HCT116 (cell line): ENCODE data around the gene DLD. TPM values are rescaled to one million over a fixed set of nuclear protein-coding genes. Genes with fewer than 3 reads are reported as not detected.

ENCODE experiments used
- ATAC-seq: fragments of 200-7000 bp; cut with Tn5 transposase; 2 replicates; pipeline ENCODE4 v1.9.1; 2020; ENCODE audit warnings: mild to moderate bottlenecking, moderate library complexity
- BruUV-seq: library from RNA; stranded (reverse); fragments of 400-500 nt; replicated peaks from 2 replicates; lab custom pipeline; 2021; lab: Mats Ljungman, UMichigan
- CTCF ChIA-PET: fragments of 300-600 bp; sonication (Branson Sonifier 250); formaldehyde crosslinking; loops from one replicate; lab custom pipeline; 2021; ENCODE audit warnings: antibody characterized with exemption; lab: Charles Lee
- POLR2A ChIA-PET: fragments of 300-600, 350-600 bp; sonication (Branson Sonifier 250); formaldehyde crosslinking; loops from one replicate; lab custom pipeline; 2021; ENCODE audit warnings: antibody characterized with exemption; lab: Charles Lee
- RAD21 ChIA-PET, 2 experiments: fragments of 300-600 bp; sonication (Branson Sonifier 250); formaldehyde crosslinking; loops; one replicate each; lab custom pipeline; 2023; ENCODE audit warnings: low total read pairs in 2 of 2; ENCODE audit not compliant: uncharacterized antibody in 2 of 2, unreplicated experiment in 2 of 2, low non-redundant PET in 1 of 2; lab: Charles Lee
- DNase-seq: peaks from one replicate; pipeline ENCODE4 v3.0.0-alpha.2; 2010; ENCODE audit warnings: low read depth, low spot score
- H2AFZ ChIP-seq: fragments of 200-600 bp; shearing (Covaris generic), sonication (generic); 2 replicates; pipeline ENCODE4 v1.6.1; 2017; ENCODE audit warnings: low read depth, mixed run types, mixed read lengths, antibody characterized with exemption, low read length; ENCODE audit not compliant: poor library complexity, severe bottlenecking
- H3K27ac ChIP-seq: 2 replicates; pipeline ENCODE4 v1.5.1; 2012; ENCODE audit warnings: low read depth, low read length
- H3K27me3 ChIP-seq: fragments of 200-600 bp; sonication (generic); 2 replicates; pipeline ENCODE4 v1.6.1; 2016; ENCODE audit warnings: mixed run types, low read length, mixed read lengths; ENCODE audit not compliant: insufficient read depth
- H3K36me3 ChIP-seq, 2 experiments: fragments of 200-500 bp in 1 of 2; fragments of 200-600 bp in 1 of 2; sonication (Bioruptor generic) in 1 of 2; sonication (generic) in 1 of 2; 2 replicates each; pipeline versions ENCODE4 v1.5.1 to v1.6.1; 2014 to 2016; ENCODE audit warnings: low read length in 2 of 2, inconsistent platforms in 1 of 2, mixed read lengths in 1 of 2, mixed run types in 1 of 2; ENCODE audit not compliant: insufficient read depth in 2 of 2, control insufficient read depth in 1 of 2
- H3K4me1 ChIP-seq, 2 experiments: fragments of 200-600 bp in 1 of 2; sonication (generic) in 1 of 2; 2 replicates each; pipeline versions ENCODE4 v1.5.1 to v1.6.1; 2012 to 2017; ENCODE audit warnings: low read length in 2 of 2, inconsistent platforms in 1 of 2, mild to moderate bottlenecking in 1 of 2, mixed read lengths in 1 of 2, mixed run types in 1 of 2, moderate library complexity in 1 of 2; ENCODE audit not compliant: insufficient read depth in 2 of 2, control insufficient read depth in 1 of 2
- H3K4me2 ChIP-seq: fragments of 200-600 bp; sonication (generic); 2 replicates; pipeline ENCODE4 v1.6.1; 2017; ENCODE audit warnings: mixed run types, low read length, mixed read lengths
- H3K4me3 ChIP-seq, 2 experiments: fragments of 200-600 bp in 1 of 2; sonication (generic) in 1 of 2; replicated peaks in 1 of 2; 2 replicates each; pipeline ENCODE4 v1.5.1; 2011 to 2016; ENCODE audit warnings: low read length in 2 of 2, control low read depth in 1 of 2, low read depth in 1 of 2, mild to moderate bottlenecking in 1 of 2, mixed read lengths in 1 of 2, mixed run types in 1 of 2
- H3K79me2 ChIP-seq: fragments of 200-600 bp; sonication (generic); 2 replicates; pipeline ENCODE4 v1.6.1; 2017; ENCODE audit warnings: mild to moderate bottlenecking, mixed run types, low read length, moderate library complexity, mixed read lengths; ENCODE audit not compliant: insufficient read depth
- H3K9ac ChIP-seq: fragments of 200-600 bp; sonication (generic); 2 replicates; pipeline ENCODE4 v1.6.1; 2016; ENCODE audit warnings: low read length, mixed read lengths
- H3K9me2 ChIP-seq: fragments of 200-600 bp; sonication (generic), shearing (Covaris generic); 2 replicates; pipeline ENCODE4 v1.6.1; 2017; ENCODE audit warnings: mixed run types, mild to moderate bottlenecking, moderate library complexity; ENCODE audit not compliant: insufficient read depth
- H3K9me3 ChIP-seq, 2 experiments: fragments of 200-500 bp in 1 of 2; fragments of 200-600 bp in 1 of 2; sonication (Bioruptor generic) in 1 of 2; sonication (generic) in 1 of 2; 2 replicates each; pipeline ENCODE4 v1.6.1; 2014 to 2017; ENCODE audit warnings: low read length in 2 of 2, mixed read lengths in 2 of 2, inconsistent platforms in 1 of 2, low read depth in 1 of 2, mild to moderate bottlenecking in 1 of 2, mixed run types in 1 of 2, moderate library complexity in 1 of 2; ENCODE audit not compliant: control insufficient read depth in 1 of 2, insufficient read depth in 1 of 2
- H4K20me1 ChIP-seq: fragments of 200-600 bp; sonication (generic), shearing (Covaris generic); 2 replicates; pipeline ENCODE4 v1.6.1; 2017; ENCODE audit warnings: mixed run types, mild to moderate bottlenecking, moderate library complexity; ENCODE audit not compliant: insufficient read depth
- ELF1 ChIP-seq: IDR thresholded peaks from 2 replicates; pipeline ENCODE4 v1.6.1; 2012; ENCODE audit warnings: low read depth, borderline replicate concordance
- EZH2 ChIP-seq: fragments of 200-600 bp; sonication (generic); IDR thresholded peaks from 2 replicates; pipeline ENCODE4 v1.6.1; 2017; ENCODE audit warnings: antibody characterized with exemption, mixed run types
- EZH2phosphoT487 ChIP-seq: fragments of 200-600 bp; IDR thresholded peaks from 2 replicates; pipeline ENCODE4 v1.6.1; 2018; ENCODE audit warnings: antibody characterized with exemption, borderline replicate concordance
- FOSL1 ChIP-seq: IDR thresholded peaks from 2 replicates; pipeline ENCODE4 v1.6.1; 2012; ENCODE audit warnings: low read depth
- MAX ChIP-seq: IDR thresholded peaks from 2 replicates; pipeline ENCODE4 v1.6.1; 2012
- POLR2A ChIP-seq: IDR thresholded peaks from 2 replicates; pipeline ENCODE4 v1.7.0; 2011; ENCODE audit warnings: borderline replicate concordance; ENCODE audit not compliant: insufficient read depth, insufficient read length; ENCODE audit errors: extremely low read depth
- POLR2AphosphoS5 ChIP-seq: IDR thresholded peaks from 2 replicates; pipeline ENCODE4 v1.6.1; 2011; ENCODE audit warnings: mild to moderate bottlenecking, low read depth, low read length, moderate library complexity
- RAD21 ChIP-seq: IDR thresholded peaks from 2 replicates; pipeline ENCODE4 v1.6.1; 2012; ENCODE audit warnings: low read depth, mild to moderate bottlenecking
- SIN3A ChIP-seq: IDR thresholded peaks from 2 replicates; pipeline ENCODE4 v1.6.1; 2012; ENCODE audit warnings: low read depth
- ZBTB33 ChIP-seq: IDR thresholded peaks from 2 replicates; pipeline ENCODE4 v1.6.1; 2011; ENCODE audit warnings: mild to moderate bottlenecking, low read length, moderate library complexity; ENCODE audit not compliant: insufficient replicate concordance; ENCODE audit errors: extremely low read depth
- ZFX ChIP-seq: fragments of 450-650 bp; IDR thresholded peaks from 2 replicates; pipeline ENCODE4 v1.6.1; 2017
- ZNF274 ChIP-seq: fragments of 200-500 bp; sonication (Bioruptor generic); IDR thresholded peaks from 2 replicates; pipeline ENCODE4 v1.6.1; 2014; ENCODE audit warnings: mild to moderate bottlenecking, low read depth, low read length, inconsistent platforms
- intact Hi-C: fragments of 100-400 bp; cut with micrococcal nuclease; formaldehyde crosslinking; loops from 2 replicates; pipeline ENCODE4 v1.10.0; 2022
- total RNA-seq: library from RNA; stranded (reverse); gene quantifications from one replicate; pipeline ENCODE4 v1.2.1, GENCODE V29; 2021; ENCODE audit not compliant: unreplicated experiment

DLD gene
- total RNA-seq, 1 experiment from 2014 or later = 104 TPM

- Histone ChIP-seq H3K36me3 (0 out of 4 replicates have a peak, but pooled peaks cover 0 to 4% of the 10 kb centered on the region in 2 experiments), H3K4me1 (peaks cover 22 to 33% of the 10 kb centered on the region in 2 experiments), H3K4me2 (no peak overlapping the region), H3K4me3 (no peak overlapping the region), H4K20me1 (no peaks in the 10 kb centered on the region), H3K27ac (no peak overlapping the region), H3K9me2 (no peaks in the 10 kb centered on the region), H3K79me2 (no peaks in the 10 kb centered on the region), H3K27me3 (no peaks in the 10 kb centered on the region), H3K9ac (no peak overlapping the region), H3K9me3 (no peaks in the 10 kb centered on the region), H2AFZ (no peak overlapping the region)
- ATAC-seq = no peak
- BruUV-seq = TSS peak; percentile 23
- DNase-seq = no peak
- CTCF ChIA-PET = no interaction called here
- RAD21 ChIA-PET = no interaction called here
- POLR2A ChIA-PET = no interaction called here
- TF ChIP-seq ELF1 = no peak
- TF ChIP-seq RAD21 = no peak
- no peak for TF ChIP-seq EZH2
- TF ChIP-seq EZH2phosphoT487 = no peak
- no peak for TF ChIP-seq MAX
- TF ChIP-seq POLR2AphosphoS5 = no peak
- TF ChIP-seq ZNF274 = no peak
- no peak for TF ChIP-seq FOSL1
- no peak for TF ChIP-seq POLR2A
- no peak for TF ChIP-seq SIN3A
- no peak for TF ChIP-seq ZFX
- intact Hi-C loops = no loop called here
These were observed 55.5 kb downstream of the DLD start for GRCh38 chr7:107946451-107946850.

GRCh38 chr7:107946881-107947280 lies 55.9 kb downstream of the DLD start:
- no peak overlapping the region for H3K9ac ChIP-seq
- H3K4me3 ChIP-seq = no peak overlapping the region
- no peak overlapping the region for H3K4me2 ChIP-seq
- no peaks in the 10 kb centered on the region for H3K79me2 ChIP-seq
- no peaks in the 10 kb centered on the region for H3K27me3 ChIP-seq
- no peak overlapping the region for H3K27ac ChIP-seq
- intact Hi-C loops = no loop called here
- 0 out of 4 replicates have a peak, but pooled peaks cover 0 to 4% of the 10 kb centered on the region in 2 experiments for H3K36me3 ChIP-seq
- ChIA-PET RAD21 (no interaction called here), POLR2A (no interaction called here), CTCF (no interaction called here)
- H3K4me1 ChIP-seq = peaks cover 22 to 37% of the 10 kb centered on the region in 2 experiments
- no TSS peak for BruUV-seq
- no peaks in the 10 kb centered on the region for H3K9me2 ChIP-seq
- no peak overlapping the region for H2AFZ ChIP-seq
- H4K20me1 ChIP-seq = no peaks in the 10 kb centered on the region
- ATAC-seq (no peak), DNase-seq (no peak)
- H3K9me3 ChIP-seq = no peaks in the 10 kb centered on the region
- TF ChIP-seq ELF1 = no peak
- no peak for TF ChIP-seq EZH2
- no peak for TF ChIP-seq ZBTB33
